ENCODE results near the gene SHISA6.

The SHISA6 gene

DNA sequence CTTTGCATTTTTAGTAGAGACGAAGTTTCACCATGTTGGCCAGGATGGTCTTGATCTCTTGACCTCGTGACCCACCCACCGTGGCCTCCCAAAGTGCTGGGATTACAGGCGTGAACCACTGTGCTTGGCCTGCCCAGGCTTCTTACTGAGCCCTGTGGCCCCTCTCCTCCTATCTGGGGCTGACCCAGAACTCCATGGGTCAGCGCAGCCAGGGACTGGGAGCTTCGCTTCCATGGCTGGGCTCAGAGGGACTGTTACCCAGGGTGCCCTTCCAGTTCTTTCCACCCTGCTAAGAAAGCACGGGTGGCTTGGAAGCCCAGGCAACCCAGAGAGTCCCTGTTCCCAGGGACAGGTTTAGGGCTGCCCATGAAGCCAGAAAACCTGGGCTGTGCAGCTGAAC, 28.2 kb downstream of the SHISA6 start:
- TF ChIP-seq FOXP2 (optimal IDR thresholded peaks at IDR 0.05; ENCODE audit: borderline replicate concordance, extremely low read depth, extremely low read length, insufficient read depth) (no peak), REST (IDR thresholded peaks at IDR 0.05; ENCODE audit: insufficient read depth in 1 of 2, low read depth in 2 of 2, low read length in 2 of 2) (no peak), TAF1 (IDR thresholded peaks at IDR 0.05; ENCODE audit: borderline replicate concordance, insufficient read depth, low read length) (no peak), POLR2AphosphoS5 (IDR thresholded peaks at IDR 0.05; ENCODE audit: low read depth, low read length) (no peak), SIN3A (IDR thresholded peaks at IDR 0.05; ENCODE audit: borderline replicate concordance, insufficient read depth, low read length) (no peak)

GRCh38 chr17:11272191-11272590, 31.2 kb downstream of the SHISA6 start:
- TF ChIP-seq REST (IDR thresholded peaks at IDR 0.05; ENCODE audit: insufficient read depth in 1 of 2, low read depth in 2 of 2, low read length in 2 of 2) (no peak), TAF1 (IDR thresholded peaks at IDR 0.05; ENCODE audit: borderline replicate concordance, insufficient read depth, low read length) (no peak), POLR2AphosphoS5 (IDR thresholded peaks at IDR 0.05; ENCODE audit: low read depth, low read length) (no peak), SIN3A (IDR thresholded peaks at IDR 0.05; ENCODE audit: borderline replicate concordance, insufficient read depth, low read length) (no peak), FOXP2 (optimal IDR thresholded peaks at IDR 0.05; ENCODE audit: borderline replicate concordance, extremely low read depth, extremely low read length, insufficient read depth) (no peak)

DNA sequence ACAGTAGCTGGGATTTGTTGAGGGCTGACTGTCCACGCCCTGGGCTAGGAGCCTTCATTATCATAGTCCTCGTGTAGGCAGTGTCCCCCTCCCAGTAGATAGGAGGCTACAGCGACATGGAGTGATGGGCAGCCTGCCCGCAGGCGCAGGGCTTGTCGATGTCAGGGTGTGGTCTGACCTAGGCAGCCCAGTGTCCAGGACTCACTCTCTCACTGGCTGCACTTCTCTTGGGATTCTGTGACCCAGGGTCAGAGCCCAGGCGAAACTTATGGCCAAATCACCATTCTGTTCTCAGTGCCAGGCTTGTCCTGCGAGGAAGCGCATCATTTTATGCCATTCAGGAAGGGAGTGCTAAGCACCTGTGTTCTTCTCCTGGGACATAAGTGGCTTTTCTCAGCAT, 32.6 kb downstream of the SHISA6 start:
- TF ChIP-seq POLR2AphosphoS5 (IDR thresholded peaks at IDR 0.05; ENCODE audit: low read depth, low read length) (no peak), SIN3A (IDR thresholded peaks at IDR 0.05; ENCODE audit: borderline replicate concordance, insufficient read depth, low read length) (no peak), REST (IDR thresholded peaks at IDR 0.05; ENCODE audit: insufficient read depth in 1 of 2, low read depth in 2 of 2, low read length in 2 of 2) (no peak), TAF1 (IDR thresholded peaks at IDR 0.05; ENCODE audit: borderline replicate concordance, insufficient read depth, low read length) (no peak), FOXP2 (optimal IDR thresholded peaks at IDR 0.05; ENCODE audit: borderline replicate concordance, extremely low read depth, extremely low read length, insufficient read depth) (no peak)

GRCh38 chr17:11274106-11274505, 33.1 kb downstream of the SHISA6 start:
- TF ChIP-seq REST (IDR thresholded peaks at IDR 0.05; ENCODE audit: insufficient read depth in 1 of 2, low read depth in 2 of 2, low read length in 2 of 2) (no peak), POLR2AphosphoS5 (IDR thresholded peaks at IDR 0.05; ENCODE audit: low read depth, low read length) (no peak), FOXP2 (optimal IDR thresholded peaks at IDR 0.05; ENCODE audit: borderline replicate concordance, extremely low read depth, extremely low read length, insufficient read depth) (no peak), TAF1 (IDR thresholded peaks at IDR 0.05; ENCODE audit: borderline replicate concordance, insufficient read depth, low read length) (no peak), SIN3A (IDR thresholded peaks at IDR 0.05; ENCODE audit: borderline replicate concordance, insufficient read depth, low read length) (no peak)

DNA sequence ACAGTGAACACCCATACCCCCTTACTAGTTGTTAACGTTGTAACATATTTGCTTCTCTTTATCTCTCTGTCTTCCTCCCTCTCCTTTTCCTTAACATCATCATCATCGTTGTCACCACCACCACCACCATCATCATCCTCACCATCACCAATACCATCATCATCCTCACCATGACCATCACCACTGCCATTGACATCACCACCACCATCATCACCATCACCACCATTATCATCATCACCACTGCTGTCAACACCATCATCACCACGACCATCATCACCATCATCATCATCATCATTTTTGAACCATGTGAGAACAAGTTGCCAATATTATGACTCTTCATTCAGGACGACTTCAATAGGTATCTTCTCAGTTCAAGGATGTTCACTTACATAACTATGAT, 35.5 kb downstream of the SHISA6 start:
- TF ChIP-seq REST (IDR thresholded peaks at IDR 0.05; ENCODE audit: insufficient read depth in 1 of 2, low read depth in 2 of 2, low read length in 2 of 2) (no peak), SIN3A (IDR thresholded peaks at IDR 0.05; ENCODE audit: borderline replicate concordance, insufficient read depth, low read length) (no peak), POLR2AphosphoS5 (IDR thresholded peaks at IDR 0.05; ENCODE audit: low read depth, low read length) (no peak), FOXP2 (optimal IDR thresholded peaks at IDR 0.05; ENCODE audit: borderline replicate concordance, extremely low read depth, extremely low read length, insufficient read depth) (no peak), TAF1 (IDR thresholded peaks at IDR 0.05; ENCODE audit: borderline replicate concordance, insufficient read depth, low read length) (no peak)

Measured in PFSK-1 (cell line).